BJ (cell line): ENCODE data around the gene ZNF3. TPM values are rescaled to one million over a fixed set of nuclear protein-coding genes. Genes with fewer than 3 reads are reported as not detected.
A peak's percentile ranks its signal among the peaks of the same experiment; 100 is the strongest.

Source experiments
- CTCF ChIA-PET: fragments of 350-600 bp; formaldehyde crosslinking; extraction: SDS; loops from one replicate; lab custom pipeline; 2021; ENCODE audit warnings: antibody characterized with exemption, inconsistent platforms; lab: Yijun Ruan, JAX
- POLR2A ChIA-PET: fragments of 300-600 bp; sonication (Branson Sonifier 250); formaldehyde crosslinking; extraction: SDS; loops from one replicate; lab custom pipeline; 2021; ENCODE audit warnings: antibody characterized with exemption; lab: Charles Lee
- DNase-seq: peaks from one replicate; pipeline ENCODE4 v3.0.0-alpha.2; 2011; ENCODE audit warnings: low read depth
- H3K27me3 ChIP-seq: 2 replicates; pipeline ENCODE4 v1.6.0; 2011; ENCODE audit warnings: low read length; ENCODE audit not compliant: control insufficient read depth, insufficient read depth
- H3K36me3 ChIP-seq: 2 replicates; pipeline ENCODE4 v1.5.1; 2011; ENCODE audit warnings: low read length; ENCODE audit not compliant: control insufficient read depth, insufficient read depth
- H3K4me3 ChIP-seq: 2 replicates; pipeline ENCODE4 v1.5.1; 2011; ENCODE audit warnings: low read depth, mild to moderate bottlenecking, control low read depth, low read length
- polyA plus RNA-seq: library from polyadenylated mRNA; depleted of rRNA; stranded (reverse); fragments of >200 nt; gene quantifications from 2 replicates; pipeline ENCODE4 v1.2.3, GENCODE V29; 2011
- TF ChIP-seq, protein P1 (sequence below): IDR thresholded peaks from 2 replicates; pipeline ENCODE4 v1.5.1; 2011; ENCODE audit warnings: low read depth, mild to moderate bottlenecking, control low read depth, inconsistent platforms, low read length, moderate library complexity; ENCODE audit not compliant: insufficient read depth

ZNF3 gene
- polyA plus RNA-seq, 1 experiment, result 17.4 TPM

DNA sequence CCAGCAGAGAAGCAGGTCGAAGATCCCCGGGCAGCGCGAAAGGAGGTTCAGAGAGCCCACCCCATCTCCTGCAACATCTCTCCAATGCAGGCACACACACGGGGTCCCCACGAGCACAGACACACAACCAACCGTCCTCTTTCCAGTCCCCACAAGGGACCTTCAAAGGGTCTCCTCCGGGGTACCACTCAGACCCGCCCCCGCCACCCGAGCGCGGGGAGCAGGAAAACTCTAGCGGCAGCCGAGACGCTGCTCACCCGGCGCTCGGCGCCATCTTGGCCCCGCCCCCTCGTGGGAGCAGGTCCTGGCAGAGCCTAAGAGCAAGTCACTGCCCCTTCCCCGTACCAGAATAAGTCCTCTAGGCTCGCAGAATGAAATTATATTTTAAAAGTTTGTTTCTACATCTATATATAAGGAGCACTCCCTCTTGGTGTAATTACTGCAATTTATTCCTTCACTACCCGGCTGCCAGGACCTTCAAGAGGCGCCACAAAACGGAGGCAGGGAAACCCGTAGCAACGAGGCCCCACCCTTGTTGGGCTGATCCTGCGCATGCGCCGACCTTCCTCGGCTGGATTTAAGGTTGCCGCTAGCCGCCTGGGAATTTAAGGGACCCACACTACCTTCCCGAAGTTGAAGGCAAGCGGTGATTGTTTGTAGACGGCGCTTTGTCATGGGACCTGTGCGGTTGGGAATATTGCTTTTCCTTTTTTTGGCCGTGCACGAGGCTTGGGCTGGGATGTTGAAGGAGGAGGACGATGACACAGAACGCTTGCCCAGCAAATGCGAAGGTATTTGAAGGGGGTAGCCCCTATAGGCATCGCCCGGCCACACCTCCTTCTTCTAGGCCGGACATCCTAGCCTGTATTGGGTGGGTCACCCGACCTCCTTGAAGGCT is 37.8 kb upstream of the ZNF3 start, which contains the start of the genes CNPY4 and TAF6:
CNPY4 (plus strand) TSS at position 563 of the 898 bp plus-strand sequence; CDS start at position 674, 111 bp downstream.
TAF6 (minus strand) TSS at position 287 of the 898 bp plus-strand sequence. CDS start 5,149 bp downstream, outside the sequence.
- peak within 1 kb of the TSS; percentile 78 for H3K4me3 ChIP-seq
- DNase-seq, result peak; percentile 68
- POLR2A ChIA-PET, result no interaction called here
- TF ChIP-seq, protein P1, sequence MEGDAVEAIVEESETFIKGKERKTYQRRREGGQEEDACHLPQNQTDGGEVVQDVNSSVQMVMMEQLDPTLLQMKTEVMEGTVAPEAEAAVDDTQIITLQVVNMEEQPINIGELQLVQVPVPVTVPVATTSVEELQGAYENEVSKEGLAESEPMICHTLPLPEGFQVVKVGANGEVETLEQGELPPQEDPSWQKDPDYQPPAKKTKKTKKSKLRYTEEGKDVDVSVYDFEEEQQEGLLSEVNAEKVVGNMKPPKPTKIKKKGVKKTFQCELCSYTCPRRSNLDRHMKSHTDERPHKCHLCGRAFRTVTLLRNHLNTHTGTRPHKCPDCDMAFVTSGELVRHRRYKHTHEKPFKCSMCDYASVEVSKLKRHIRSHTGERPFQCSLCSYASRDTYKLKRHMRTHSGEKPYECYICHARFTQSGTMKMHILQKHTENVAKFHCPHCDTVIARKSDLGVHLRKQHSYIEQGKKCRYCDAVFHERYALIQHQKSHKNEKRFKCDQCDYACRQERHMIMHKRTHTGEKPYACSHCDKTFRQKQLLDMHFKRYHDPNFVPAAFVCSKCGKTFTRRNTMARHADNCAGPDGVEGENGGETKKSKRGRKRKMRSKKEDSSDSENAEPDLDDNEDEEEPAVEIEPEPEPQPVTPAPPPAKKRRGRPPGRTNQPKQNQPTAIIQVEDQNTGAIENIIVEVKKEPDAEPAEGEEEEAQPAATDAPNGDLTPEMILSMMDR, result no peak
- CTCF ChIA-PET, result no interaction called here
- H3K36me3 ChIP-seq, result peaks cover 4% of the 10 kb centered on the region; the same call in 1 of the 2 replicates
- H3K27me3 ChIP-seq, result no peaks in the 10 kb centered on the region

DNA sequence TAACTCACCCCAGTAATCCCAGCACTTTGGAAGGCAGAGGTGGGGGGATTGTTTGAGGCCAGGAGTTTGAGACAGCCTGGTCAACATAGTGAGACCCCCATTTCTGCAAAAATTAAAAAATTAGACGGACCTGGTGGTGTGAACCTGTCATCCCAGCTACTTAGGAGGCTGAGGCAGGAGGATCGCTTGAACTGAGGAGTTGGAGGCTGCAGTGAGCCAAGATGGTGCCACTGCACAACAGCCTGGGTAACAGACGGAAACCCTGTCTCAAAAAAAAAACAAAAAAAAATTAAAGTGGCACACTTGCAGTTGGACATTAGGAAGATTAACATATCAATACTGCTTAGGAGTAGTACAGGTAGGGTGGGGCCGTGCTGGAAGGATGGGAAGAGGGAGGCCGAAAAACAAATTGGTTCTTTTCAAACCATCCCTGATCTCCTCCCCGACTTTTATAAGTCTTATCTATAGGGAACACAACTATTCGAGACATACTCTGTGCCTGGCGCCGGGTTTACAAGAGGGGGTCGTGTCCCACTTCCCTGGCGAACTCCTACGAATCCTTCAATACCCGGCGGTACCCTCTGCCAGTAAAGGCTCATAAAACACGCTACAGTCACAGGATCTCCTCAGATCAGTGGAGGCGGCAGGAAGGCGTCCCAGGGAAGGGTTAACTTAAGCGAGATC is 37.0 kb upstream of the ZNF3 start:
- no peak for DNase-seq
- ChIA-PET CTCF (no interaction called here), POLR2A (no interaction called here)
- Histone ChIP-seq H3K27me3 (no peaks in the 10 kb centered on the region), H3K4me3 (peak overlapping the region; percentile 78), H3K36me3 (peaks cover 9% of the 10 kb centered on the region)
- TF ChIP-seq, protein P1, result no peak

DNA sequence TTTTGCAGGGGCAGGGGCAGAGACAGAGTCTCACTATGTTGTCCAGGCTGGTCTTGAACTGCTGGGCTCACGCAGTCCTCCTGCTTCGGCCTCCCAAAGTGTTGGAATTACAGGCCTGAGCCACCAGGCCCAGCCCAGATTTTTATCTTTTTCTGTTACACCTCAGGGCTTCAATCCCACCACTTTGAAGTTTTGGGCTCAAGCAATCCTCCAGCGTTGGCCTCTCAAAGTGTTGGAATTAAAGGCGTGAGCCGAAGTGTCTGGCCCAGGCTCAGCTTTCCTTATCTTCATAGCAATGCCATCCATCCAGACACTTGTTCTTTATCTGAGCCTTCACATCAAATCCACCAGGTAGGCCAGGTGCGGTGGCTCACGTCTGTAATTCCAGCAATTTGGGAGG is 33.5 kb upstream of the ZNF3 start:
- Histone ChIP-seq H3K27me3 (no peaks in the 10 kb centered on the region), H3K4me3 (no peak overlapping the region), H3K36me3 (peaks cover 22% of the 10 kb centered on the region)
- TF ChIP-seq, protein P1, result no peak
- ChIA-PET POLR2A (no interaction called here), CTCF (interaction anchor here (0.6 kb wide), 1 partner anchor 9 kb away, joined by 4 read pairs; no protein-coding TSS in a partner anchor)
- DNase-seq, result no peak

DNA sequence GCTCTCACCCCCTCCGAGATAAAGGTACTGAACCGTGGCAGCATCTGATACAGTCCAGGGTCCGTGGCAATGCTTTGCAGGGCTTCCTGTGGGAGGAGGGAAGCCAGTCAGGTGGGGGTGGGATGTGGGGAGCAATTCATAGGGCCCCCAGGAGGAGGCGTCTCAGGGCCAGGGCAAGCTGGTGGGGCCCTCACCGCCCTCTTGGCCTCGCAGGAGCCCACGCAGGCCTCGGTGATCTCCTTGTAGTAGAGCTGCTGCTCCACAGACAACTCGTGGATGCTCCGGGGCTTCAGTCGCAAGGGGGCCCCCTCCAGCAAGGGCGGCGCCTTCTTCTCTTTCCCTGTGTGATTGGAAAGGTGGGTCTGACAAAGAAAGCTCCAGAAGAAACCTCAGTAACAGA is 30.4 kb upstream of the ZNF3 start:
- CTCF ChIA-PET, result interaction anchor here (0.8 to 1.7 kb wide), 2 partner anchors 10 to 44 kb away, joined by 3 to 6 read pairs; partner anchors contain the start of genes AP4M1 and MCM7
- TF ChIP-seq, protein P1, result no peak

DNA sequence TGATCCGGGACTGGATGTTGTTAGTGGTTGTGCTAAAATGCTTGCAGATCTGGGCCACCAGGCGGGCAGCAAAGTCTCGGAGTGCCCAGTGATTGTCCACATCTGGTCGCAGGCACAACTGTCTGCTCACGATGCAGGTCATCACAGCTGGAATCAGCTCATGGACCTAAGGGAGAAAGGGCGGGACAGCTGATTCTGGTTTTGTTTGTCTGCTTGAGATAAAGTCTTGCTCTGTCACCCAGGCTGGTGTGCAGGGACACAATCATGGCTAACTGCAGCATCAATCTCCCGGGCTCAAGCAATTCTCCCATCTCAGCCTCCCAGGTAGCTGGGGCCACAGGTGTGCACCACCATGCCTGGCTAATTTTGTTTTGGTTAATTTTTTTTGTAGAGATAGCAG is 29.6 kb upstream of the ZNF3 start:
- H3K36me3 ChIP-seq, result peaks cover 41% of the 10 kb centered on the region
- POLR2A ChIA-PET, result no interaction called here
- CTCF ChIA-PET, result interaction anchor here (1.7 kb wide), 1 partner anchor 9 kb away, joined by 6 read pairs; the partner anchor contains the start of genes AP4M1 and MCM7
- H3K27me3 ChIP-seq, result no peaks in the 10 kb centered on the region
- no peak for DNase-seq
- no peak overlapping the region for H3K4me3 ChIP-seq
- TF ChIP-seq, protein P1, result no peak

More for the DNA sequence above, 30.4 kb upstream of the ZNF3 start:
- POLR2A ChIA-PET, result no interaction called here
- DNase-seq, result no peak
- peaks cover 37% of the 10 kb centered on the region for H3K36me3 ChIP-seq
- no peaks in the 10 kb centered on the region for H3K27me3 ChIP-seq
- no peak overlapping the region for H3K4me3 ChIP-seq
